Central memory CD8-positive, alpha-beta T cell (primary cell): ENCODE measurements around the gene CCL13.

ENCODE experiments used
- ATAC-seq: fragments of 150-1000 bp; cut with Tn5 transposase; replicated peaks from 2 replicates; pipeline ENCODE4 v1.10.0; 2022; ENCODE audit warnings: mild to moderate bottlenecking, moderate FRiP score, moderate number of reproducible peaks; ENCODE audit not compliant: poor library complexity, severe bottlenecking; ENCODE audit errors: extremely low read depth
- DNase-seq, 2 donors: peaks; one replicate each; pipeline ENCODE4 v3.0.0; 2021; ENCODE audit warnings: low spot score in 2 of 2
- H3K27ac Mint-ChIP-seq: one replicate; pipeline ENCODE4 v1.8.0; 2022; ENCODE audit warnings: low read depth, mild to moderate bottlenecking, moderate library complexity, mixed read lengths
- H3K27me3 Mint-ChIP-seq: one replicate; pipeline ENCODE4 v1.8.0; 2022; ENCODE audit warnings: mixed read lengths
- H3K36me3 Mint-ChIP-seq: one replicate; pipeline ENCODE4 v1.8.0; 2022; ENCODE audit warnings: mild to moderate bottlenecking, moderate library complexity, mixed read lengths; ENCODE audit not compliant: insufficient read depth
- H3K4me1 Mint-ChIP-seq: one replicate; pipeline ENCODE4 v1.8.0; 2022; ENCODE audit warnings: mixed read lengths
- H3K4me3 Mint-ChIP-seq: one replicate; pipeline ENCODE4 v1.8.0; 2022; ENCODE audit warnings: mild to moderate bottlenecking, moderate library complexity, mixed read lengths
- H3K9me3 Mint-ChIP-seq: one replicate; pipeline ENCODE4 v1.8.0; 2022; ENCODE audit warnings: mixed read lengths

CCL13 gene

GRCh38 chr17:34366010-34366409, 9.7 kb downstream of the CCL13 start:
- no peak for ATAC-seq
- Mint-ChIP-seq H3K36me3 (no peaks in the 10 kb centered on the region), H3K27ac (no peak overlapping the region), H3K27me3 (peaks cover 28% of the 10 kb centered on the region), H3K9me3 (no peaks in the 10 kb centered on the region), H3K4me1 (no peaks in the 10 kb centered on the region), H3K4me3 (no peak overlapping the region)
- DNase-seq = no peak

GRCh38 chr17:34366529-34367107, 10.3 kb downstream of the CCL13 start:
- no peak overlapping the region for H3K4me3 Mint-ChIP-seq
- H3K36me3 Mint-ChIP-seq = no peaks in the 10 kb centered on the region
- no peak overlapping the region for H3K27ac Mint-ChIP-seq
- DNase-seq (no peak), ATAC-seq (no peak)
- no peaks in the 10 kb centered on the region for H3K9me3 Mint-ChIP-seq
- no peaks in the 10 kb centered on the region for H3K4me1 Mint-ChIP-seq
- peaks cover 28% of the 10 kb centered on the region for H3K27me3 Mint-ChIP-seq

DNA sequence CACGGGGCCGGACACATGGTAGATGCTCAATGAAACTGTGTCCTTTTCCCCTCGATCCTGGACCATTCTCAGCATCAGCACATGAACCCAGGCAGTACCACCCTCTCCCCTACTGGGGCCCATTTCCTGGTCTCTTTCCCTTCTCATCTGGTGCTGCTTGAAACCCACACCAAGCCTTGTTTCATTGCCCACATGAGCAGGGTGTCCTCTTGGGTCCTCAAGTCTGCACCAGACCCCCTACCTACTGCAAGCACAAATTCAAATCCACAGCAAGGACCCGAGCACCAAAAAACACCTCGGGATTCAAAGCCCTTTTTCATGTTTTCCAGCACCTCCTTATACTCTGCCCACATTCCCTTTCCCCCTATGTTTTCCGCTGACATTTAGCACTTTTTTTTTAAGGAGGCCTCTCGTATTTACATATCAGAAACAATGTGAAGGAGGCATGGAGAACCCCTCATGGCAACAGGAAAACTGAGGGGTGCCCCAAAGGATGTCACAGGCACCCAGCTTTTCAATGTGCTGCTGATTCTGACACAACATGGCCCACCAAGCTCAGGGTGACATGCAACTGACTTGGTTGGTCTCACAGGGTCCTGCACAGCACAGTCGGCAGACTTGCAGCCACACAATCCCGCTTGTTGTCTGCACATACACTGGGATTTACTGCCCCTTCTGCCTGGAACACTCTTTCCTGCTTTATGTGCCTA, 11.4 kb downstream of the CCL13 start:
- no peak overlapping the region for H3K4me3 Mint-ChIP-seq
- H3K27ac Mint-ChIP-seq = no peak overlapping the region
- H3K4me1 Mint-ChIP-seq = no peaks in the 10 kb centered on the region
- no peak for DNase-seq
- no peak for ATAC-seq
- H3K36me3 Mint-ChIP-seq = no peaks in the 10 kb centered on the region
- peaks cover 24% of the 10 kb centered on the region for H3K27me3 Mint-ChIP-seq
- no peaks in the 10 kb centered on the region for H3K9me3 Mint-ChIP-seq

DNA sequence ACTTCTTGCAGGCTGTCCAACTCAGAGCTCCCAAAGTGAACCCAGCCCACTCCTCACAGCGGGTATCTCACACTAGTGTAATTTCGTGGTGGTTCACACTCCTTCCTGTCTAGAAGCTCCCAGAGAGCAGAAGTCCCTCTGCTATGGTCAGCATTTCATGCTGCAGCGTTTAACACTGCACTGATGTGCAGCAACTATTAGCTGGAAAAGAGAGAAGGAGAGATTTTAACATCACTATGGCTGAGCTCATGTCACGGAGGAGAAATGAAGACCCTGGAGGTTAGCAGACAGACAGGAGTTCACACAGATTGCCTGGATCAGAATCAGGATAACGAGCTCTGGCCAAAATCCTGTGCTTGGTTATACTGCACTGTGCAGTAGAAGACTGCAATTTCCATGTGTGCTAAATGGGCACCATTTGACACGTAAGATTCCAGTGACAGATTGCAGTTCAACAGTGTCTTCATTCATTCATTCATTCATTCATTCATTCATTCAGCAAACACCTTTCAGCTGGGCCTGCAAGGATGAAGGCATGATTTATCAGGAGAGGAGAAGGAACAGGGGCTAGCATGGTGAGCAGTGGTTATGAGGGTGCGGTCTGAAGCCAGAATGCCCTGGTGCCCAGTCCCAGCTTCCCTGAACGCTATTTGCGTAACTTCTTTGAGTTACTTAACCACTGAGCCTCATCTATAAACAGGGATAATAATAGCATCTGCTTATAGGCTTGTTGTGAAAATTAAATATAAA, 12.1 kb downstream of the CCL13 start:
- Mint-ChIP-seq H3K9me3 (no peaks in the 10 kb centered on the region), H3K4me1 (no peaks in the 10 kb centered on the region)

DNA sequence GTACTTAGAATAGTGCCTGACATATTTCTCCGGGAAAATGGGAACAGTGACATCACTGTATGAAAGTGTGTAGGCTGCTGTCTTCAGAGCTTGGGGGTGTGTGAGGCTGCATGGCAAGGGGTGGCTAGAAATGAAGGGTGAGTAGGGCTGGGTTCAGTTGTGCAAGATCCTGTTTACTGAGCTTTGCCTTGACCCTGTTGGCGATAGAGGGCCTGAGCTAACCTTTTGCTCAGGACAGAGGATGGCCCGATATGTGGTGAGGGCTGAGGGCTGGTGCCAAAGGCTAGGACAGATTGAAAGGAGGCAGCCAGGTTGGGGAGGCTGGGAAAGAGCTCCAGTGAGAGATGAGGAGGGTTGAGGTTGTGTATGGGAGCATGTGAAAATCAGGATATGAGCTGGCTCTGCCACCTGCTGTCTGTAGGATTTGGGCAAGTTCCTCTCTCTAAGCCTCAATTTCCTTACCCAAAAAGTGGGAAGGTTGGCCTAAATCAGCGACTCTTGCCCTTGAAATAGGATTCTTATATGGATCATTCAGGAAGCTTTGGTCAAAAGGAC, 12.7 kb downstream of the CCL13 start:
- Mint-ChIP-seq H3K4me1 (no peaks in the 10 kb centered on the region), H3K36me3 (no peaks in the 10 kb centered on the region), H3K9me3 (no peaks in the 10 kb centered on the region), H3K4me3 (no peak overlapping the region), H3K27me3 (peaks cover 13% of the 10 kb centered on the region), H3K27ac (no peak overlapping the region)
- ATAC-seq (no peak), DNase-seq (no peak)

More for the DNA sequence above, 12.1 kb downstream of the CCL13 start:
- ATAC-seq = no peak
- no peak for DNase-seq
- Mint-ChIP-seq H3K27ac (no peak overlapping the region), H3K4me3 (no peak overlapping the region), H3K27me3 (peaks cover 17% of the 10 kb centered on the region), H3K36me3 (no peaks in the 10 kb centered on the region)

DNA sequence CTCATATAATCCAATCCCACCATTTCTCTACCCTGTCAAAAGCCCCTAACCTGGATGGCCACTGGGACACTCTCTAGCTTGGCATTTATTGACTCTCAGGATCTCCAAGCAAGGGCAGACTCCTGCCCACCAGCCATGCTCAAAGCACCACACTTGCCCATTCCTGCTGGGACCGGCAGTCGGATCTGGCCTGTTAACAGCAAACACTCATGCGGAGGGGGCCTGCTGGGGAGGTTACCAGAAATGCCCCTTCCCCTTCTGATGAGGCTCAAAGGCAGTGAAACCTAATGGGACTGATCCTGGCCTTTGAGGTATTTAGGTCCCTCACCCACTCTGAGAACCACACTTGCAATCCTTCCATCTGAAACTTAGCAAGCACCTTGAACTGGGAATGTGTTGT, 13.3 kb downstream of the CCL13 start:
- no peak overlapping the region for H3K4me3 Mint-ChIP-seq
- no peaks in the 10 kb centered on the region for H3K36me3 Mint-ChIP-seq
- peaks cover 13% of the 10 kb centered on the region for H3K27me3 Mint-ChIP-seq
- DNase-seq = no peak
- H3K27ac Mint-ChIP-seq = no peak overlapping the region
- H3K4me1 Mint-ChIP-seq = no peaks in the 10 kb centered on the region
- H3K9me3 Mint-ChIP-seq = no peaks in the 10 kb centered on the region
- ATAC-seq = no peak

- Mint-ChIP-seq H3K36me3 (no peaks in the 10 kb centered on the region), H3K27me3 (peaks cover 5% of the 10 kb centered on the region), H3K27ac (no peak overlapping the region), H3K4me3 (no peak overlapping the region), H3K9me3 (no peaks in the 10 kb centered on the region), H3K4me1 (no peaks in the 10 kb centered on the region)
- DNase-seq = no peak
- ATAC-seq = no peak
Observed at GRCh38 chr17:34370376-34370996, 14.2 kb downstream of the CCL13 start.

- H3K4me3 Mint-ChIP-seq = no peak overlapping the region
- H3K27ac Mint-ChIP-seq = no peak overlapping the region
- H3K27me3 Mint-ChIP-seq = no peaks in the 10 kb centered on the region
- H3K9me3 Mint-ChIP-seq = no peaks in the 10 kb centered on the region
- H3K36me3 Mint-ChIP-seq = no peaks in the 10 kb centered on the region
- DNase-seq (no peak), ATAC-seq (no peak)
- H3K4me1 Mint-ChIP-seq = no peaks in the 10 kb centered on the region
Observed at GRCh38 chr17:34370997-34371395, 14.7 kb downstream of the CCL13 start.

DNA sequence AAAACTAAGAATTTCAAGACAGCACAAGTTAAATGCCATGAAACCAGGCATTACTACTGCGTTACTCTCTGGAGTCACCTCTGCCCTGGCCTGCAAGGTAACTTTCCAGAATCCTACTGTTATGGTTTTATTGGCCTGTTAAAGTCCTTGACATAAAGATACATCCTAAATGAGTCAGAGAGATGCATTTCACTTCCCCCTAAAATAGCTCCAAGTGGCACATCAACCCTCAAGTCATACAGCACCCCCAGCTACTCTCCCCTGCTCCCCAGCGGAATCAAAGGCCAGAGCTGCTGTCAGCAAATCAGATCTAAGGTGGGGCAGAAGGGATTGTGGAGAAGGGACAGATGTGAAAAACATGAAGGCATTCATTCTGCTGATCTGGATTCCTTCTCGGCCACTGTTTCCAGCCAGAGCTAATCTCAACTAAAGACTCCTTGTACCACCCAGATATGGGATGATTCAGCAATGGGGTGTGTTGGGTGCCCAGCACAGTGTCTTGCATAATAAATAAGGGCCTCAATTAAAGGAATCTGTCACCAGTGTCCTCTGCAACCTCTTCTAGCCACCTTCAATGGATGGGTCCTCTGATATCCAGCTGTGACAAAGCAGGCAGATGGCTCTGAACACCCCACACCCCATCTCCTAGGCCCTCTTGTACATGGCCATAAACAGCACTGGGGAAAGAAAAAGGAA, 15.3 kb downstream of the CCL13 start:
- DNase-seq (no peak), ATAC-seq (no peak)
- H3K9me3 Mint-ChIP-seq = no peaks in the 10 kb centered on the region
- no peaks in the 10 kb centered on the region for H3K36me3 Mint-ChIP-seq
- no peak overlapping the region for H3K27ac Mint-ChIP-seq
- H3K27me3 Mint-ChIP-seq = no peaks in the 10 kb centered on the region
- H3K4me1 Mint-ChIP-seq = no peaks in the 10 kb centered on the region
- no peak overlapping the region for H3K4me3 Mint-ChIP-seq

DNA sequence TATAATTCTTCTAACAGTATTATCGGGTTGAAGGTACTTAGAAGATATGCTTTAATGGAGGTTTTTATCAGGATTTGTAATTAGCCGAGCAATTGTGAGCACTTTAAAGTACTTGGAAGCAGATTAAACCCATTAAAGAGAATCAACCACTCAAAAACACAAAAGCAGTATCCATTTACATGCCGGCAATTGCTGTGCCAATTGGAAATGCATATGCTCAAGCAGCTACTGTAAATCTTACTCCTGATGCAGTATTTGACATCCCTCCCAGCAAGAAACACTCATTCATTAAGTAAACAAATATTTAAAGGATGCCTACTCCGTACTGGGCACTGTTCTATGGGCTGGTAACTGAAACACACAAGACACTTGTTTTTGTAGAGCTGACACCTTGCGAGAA, 18.2 kb downstream of the CCL13 start:
- Mint-ChIP-seq H3K4me1 (peaks cover 4% of the 10 kb centered on the region), H3K4me3 (no peak overlapping the region), H3K9me3 (no peaks in the 10 kb centered on the region), H3K27me3 (no peaks in the 10 kb centered on the region), H3K36me3 (no peaks in the 10 kb centered on the region), H3K27ac (no peak overlapping the region)
- no peak for DNase-seq
- no peak for ATAC-seq

DNA sequence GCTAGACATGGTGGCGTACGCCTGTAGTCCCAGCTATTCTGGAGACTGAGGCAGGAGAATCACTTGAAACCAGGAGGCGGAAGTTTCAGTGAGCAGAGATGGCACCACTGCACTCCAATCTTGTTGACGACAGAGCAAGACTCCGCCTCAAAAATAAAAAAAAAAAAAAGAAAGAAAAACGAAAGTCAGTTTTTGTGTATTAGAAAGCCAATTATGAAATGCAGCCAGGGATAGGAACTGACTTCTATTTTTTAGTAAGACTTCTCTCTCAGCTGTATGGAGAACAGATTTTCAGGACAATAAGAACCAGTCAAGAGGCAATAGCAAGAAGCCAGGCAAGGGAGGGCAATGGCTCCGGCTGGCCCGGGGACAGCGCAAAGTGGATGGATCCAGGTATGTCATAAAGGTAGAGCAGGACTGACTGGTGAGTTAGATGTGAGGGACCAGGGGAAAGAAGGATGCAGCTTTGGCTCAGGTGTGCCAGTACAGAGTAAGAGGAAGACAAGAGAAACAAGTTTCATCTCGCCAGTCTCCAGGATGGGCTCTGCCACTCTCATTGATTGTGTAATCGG, 19.2 kb downstream of the CCL13 start:
- no peak for ATAC-seq
- Mint-ChIP-seq H3K4me3 (no peak overlapping the region), H3K27me3 (no peaks in the 10 kb centered on the region), H3K4me1 (peaks cover 4% of the 10 kb centered on the region), H3K9me3 (no peaks in the 10 kb centered on the region), H3K36me3 (no peaks in the 10 kb centered on the region), H3K27ac (no peak overlapping the region)
- DNase-seq = no peak
